Ramos (cell line): ENCODE results near the gene CRP.
"Not testable (repeated sequence)": the region's sequence is repeated elsewhere in the genome, so short reads cannot be mapped to it uniquely, and the experiment has no call there.

ENCODE experiments used
- in situ Hi-C: fragments of 300-500 bp; cut with MboI; formaldehyde crosslinking; loops from one replicate; pipeline ENCODE4 v1.14.3; 2022; ENCODE audit warnings: low sequenced_read_pairs; ENCODE audit not compliant: unreplicated experiment

The CRP gene

GRCh38 chr1:159704481-159704880 lies 9.9 kb downstream of the CRP start:
- in situ Hi-C loops: no loop called here

- in situ Hi-C loops: no loop called here
Observed at GRCh38 chr1:159700312-159700711, 14.1 kb downstream of the CRP start.

DNA sequence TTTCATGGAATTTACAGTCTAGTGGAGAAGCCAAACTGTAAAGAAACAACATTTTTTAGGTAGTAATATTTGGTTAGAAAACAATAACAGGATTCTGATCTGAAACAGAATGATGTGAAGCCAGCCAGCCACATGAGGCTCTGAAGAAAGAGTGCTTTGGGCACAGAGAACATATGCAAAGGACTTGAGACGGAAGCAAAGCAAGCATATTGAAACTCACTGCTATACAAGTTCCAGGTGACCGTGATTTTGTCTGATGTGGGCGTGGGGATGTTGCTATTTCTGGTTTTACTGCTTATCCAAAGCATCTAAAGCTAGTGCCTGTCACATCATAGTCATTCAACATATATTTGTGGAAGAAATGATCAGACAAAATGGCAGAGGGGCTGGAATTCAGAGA lies 14.7 kb downstream of the CRP start:
- in situ Hi-C loops: no loop called here

DNA sequence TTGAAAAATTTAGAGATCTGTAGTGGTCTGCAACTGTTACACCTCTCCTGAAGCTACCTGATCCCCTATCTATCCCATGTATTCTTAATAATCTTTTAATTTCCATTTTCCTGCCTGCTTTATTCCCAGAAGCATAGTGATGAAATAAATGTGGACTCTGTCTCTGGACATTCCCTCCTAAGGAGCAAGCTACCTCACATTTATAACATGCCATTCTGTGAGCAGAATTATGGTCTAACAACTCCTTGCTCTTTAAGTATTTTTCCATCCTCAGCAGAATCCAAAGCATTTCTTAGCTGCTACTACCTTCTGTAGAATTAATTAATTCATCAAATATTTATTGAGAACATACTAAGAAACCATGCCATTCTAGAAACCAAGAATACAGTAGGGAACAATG lies 15.1 kb downstream of the CRP start:
- in situ Hi-C loops: no loop called here

- in situ Hi-C loops: no loop called here
Observed at GRCh38 chr1:159687511-159687910, 26.9 kb downstream of the CRP start.

GRCh38 chr1:159686599-159687299 lies 27.6 kb downstream of the CRP start:
- in situ Hi-C loops: no loop called here

- in situ Hi-C loops: no loop called here
Observed at GRCh38 chr1:159678939-159679338, 35.5 kb downstream of the CRP start.

- in situ Hi-C loops: no loop called here
Observed at GRCh38 chr1:159675046-159675445, 39.3 kb downstream of the CRP start.

DNA sequence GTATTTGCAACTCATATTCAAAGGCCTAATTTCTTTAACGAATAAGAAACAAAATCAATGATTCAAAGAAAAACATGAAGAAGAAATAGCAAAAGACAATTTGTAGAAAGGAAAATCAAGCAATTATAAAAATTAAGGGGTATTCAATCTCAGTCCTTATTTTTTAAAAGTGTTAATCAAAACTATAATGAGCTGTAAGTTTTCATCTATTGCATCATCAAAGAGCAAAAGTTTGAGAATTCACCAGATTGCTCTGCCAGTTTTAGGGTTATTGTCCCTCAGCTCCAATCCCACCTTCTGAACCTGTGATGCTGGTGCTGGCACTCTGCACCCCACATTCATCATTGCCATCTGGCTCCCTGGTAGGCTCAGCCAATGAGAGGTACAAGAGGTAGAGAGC lies 42.0 kb downstream of the CRP start:
- in situ Hi-C loops: not testable (repeated sequence)

- in situ Hi-C loops: no loop called here
Observed at GRCh38 chr1:159669338-159669737, 45.1 kb downstream of the CRP start.

DNA sequence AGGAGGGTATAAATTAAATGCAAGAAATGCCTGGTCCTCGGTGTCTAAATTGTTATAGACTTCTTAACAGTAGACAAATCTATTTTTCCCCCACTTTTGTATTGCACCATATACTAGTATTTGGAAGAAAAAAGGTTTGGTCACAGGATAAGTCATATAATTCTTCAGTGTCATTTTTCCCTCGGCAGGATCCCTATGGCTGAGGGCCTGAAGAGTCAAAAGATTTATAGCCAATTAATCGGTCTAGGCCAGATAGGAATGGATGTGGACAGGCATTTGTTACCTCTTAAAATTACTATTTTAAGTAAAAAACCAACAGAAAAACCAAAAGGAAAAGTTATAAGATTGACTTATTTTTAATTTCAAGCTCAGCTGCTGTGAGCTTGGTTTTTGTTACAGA lies 45.6 kb downstream of the CRP start:
- in situ Hi-C loops: no loop called here

GRCh38 chr1:159664247-159664646 lies 50.1 kb downstream of the CRP start:
- in situ Hi-C loops: no loop called here

DNA sequence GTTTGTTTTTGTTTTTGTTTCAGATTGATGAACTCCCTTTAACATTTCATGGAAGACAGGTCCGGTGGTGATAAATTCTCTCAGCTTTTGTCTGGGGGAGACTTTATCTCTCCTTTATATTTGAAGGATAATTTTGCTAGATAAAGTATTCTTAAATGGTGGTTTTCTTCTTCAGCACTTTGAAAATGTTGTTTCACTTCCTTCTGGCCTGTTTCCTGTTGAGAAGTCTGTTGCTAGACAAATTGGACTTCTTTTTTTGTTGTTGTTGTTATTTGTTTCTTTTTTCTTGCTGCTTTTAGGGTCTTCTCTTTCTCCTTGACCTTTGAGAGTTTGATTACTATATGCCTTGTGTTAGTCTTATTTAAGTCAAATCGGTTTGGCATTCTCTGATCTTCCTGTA lies 50.8 kb downstream of the CRP start:
- in situ Hi-C loops: no loop called here
